Mesenchymal stem cell (in vitro differentiated cells and primary cell): ENCODE results near the gene PHTF2.
"Not testable (repeated sequence)": the region's sequence is repeated elsewhere in the genome, so short reads cannot be mapped to it uniquely, and the experiment has no call there.

ENCODE experiments used
- DNase-seq: peaks from one replicate; pipeline ENCODE4 v3.0.0-alpha.2; 2013
- H2AFZ ChIP-seq: one replicate; pipeline ENCODE4 v1.6.1; 2013; ENCODE audit warnings: low read depth, mild to moderate bottlenecking, control low read depth, inconsistent platforms, low read length, moderate library complexity
- H2AK5ac ChIP-seq: 2 replicates; pipeline ENCODE4 v1.6.1; 2013; ENCODE audit warnings: low read length, moderate library complexity, mild to moderate bottlenecking, inconsistent platforms; ENCODE audit not compliant: severe bottlenecking
- H2BK120ac ChIP-seq: one replicate; pipeline ENCODE4 v1.6.1; 2013; ENCODE audit warnings: low read depth, mild to moderate bottlenecking, inconsistent platforms, low read length, moderate library complexity
- H2BK12ac ChIP-seq, 2 experiments: one replicate each; pipeline ENCODE4 v1.6.1; 2013; ENCODE audit warnings: inconsistent platforms in 2 of 2, low read length in 2 of 2, mild to moderate bottlenecking in 2 of 2, moderate library complexity in 2 of 2, control low read depth in 1 of 2
- H2BK15ac ChIP-seq: one replicate; pipeline ENCODE4 v1.6.1; 2013; ENCODE audit warnings: mild to moderate bottlenecking, low read depth, inconsistent platforms; ENCODE audit not compliant: poor library complexity, severe bottlenecking
- H2BK5ac ChIP-seq: 2 replicates; pipeline ENCODE4 v1.6.1; 2013; ENCODE audit warnings: low read depth, mild to moderate bottlenecking, low read length, control low read depth, inconsistent platforms; ENCODE audit not compliant: poor library complexity, severe bottlenecking
- H3K14ac ChIP-seq, 2 experiments: one replicate each; pipeline ENCODE4 v1.6.1; 2013; ENCODE audit warnings: inconsistent platforms in 2 of 2, low read length in 2 of 2, control low read depth in 1 of 2, mild to moderate bottlenecking in 1 of 2, moderate library complexity in 1 of 2
- H3K18ac ChIP-seq, 2 experiments: one replicate each; pipeline ENCODE4 v1.6.1; 2013; ENCODE audit warnings: inconsistent platforms in 2 of 2, low read length in 2 of 2, control low read depth in 1 of 2, low read depth in 1 of 2, mild to moderate bottlenecking in 1 of 2
- H3K23ac ChIP-seq, 2 experiments: one replicate each; pipeline ENCODE4 v1.6.1; 2013; ENCODE audit warnings: inconsistent platforms in 2 of 2, low read length in 2 of 2, mild to moderate bottlenecking in 2 of 2, moderate library complexity in 2 of 2, control low read depth in 1 of 2
- H3K27ac ChIP-seq: 2 replicates; pipeline ENCODE4 v1.5.1; 2013; ENCODE audit warnings: mild to moderate bottlenecking, moderate library complexity, low read length, control low read depth, inconsistent platforms; ENCODE audit not compliant: poor library complexity, severe bottlenecking
- H3K27me3 ChIP-seq, 2 experiments: 2 replicates each; pipeline versions ENCODE4 v1.6.1 to v1.7.0; 2013; ENCODE audit warnings: low read length in 2 of 2, mild to moderate bottlenecking in 2 of 2, moderate library complexity in 2 of 2, control low read depth in 1 of 2, inconsistent platforms in 1 of 2; ENCODE audit not compliant: control insufficient read depth in 1 of 2, insufficient read depth in 1 of 2
- H3K36me3 ChIP-seq, 2 experiments: 2 replicates each; pipeline versions ENCODE4 v1.6.1 to v1.7.0; 2013; ENCODE audit warnings: low read length in 2 of 2, control low read depth in 1 of 2, inconsistent platforms in 1 of 2, low read depth in 1 of 2, mild to moderate bottlenecking in 1 of 2; ENCODE audit not compliant: insufficient read depth in 2 of 2, control insufficient read depth in 1 of 2
- H3K4ac ChIP-seq, 2 experiments: one replicate each; pipeline ENCODE4 v1.6.1; 2013; ENCODE audit warnings: inconsistent platforms in 2 of 2, low read length in 2 of 2, mild to moderate bottlenecking in 2 of 2, moderate library complexity in 2 of 2, control low read depth in 1 of 2, low read depth in 1 of 2
- H3K4me1 ChIP-seq: 2 replicates; pipeline ENCODE4 v1.6.1; 2013; ENCODE audit warnings: low read depth, low read length, control low read depth; ENCODE audit not compliant: control insufficient read depth, insufficient read depth
- H3K4me2 ChIP-seq: 2 replicates; pipeline ENCODE4 v1.6.1; 2013; ENCODE audit warnings: low read length, mild to moderate bottlenecking, inconsistent platforms; ENCODE audit not compliant: poor library complexity, severe bottlenecking
- H3K4me3 ChIP-seq, 2 experiments: 2 replicates each; pipeline versions ENCODE4 v1.5.1 to v1.7.0; 2013; ENCODE audit warnings: low read length in 2 of 2, mild to moderate bottlenecking in 2 of 2, control low read depth in 1 of 2, low read depth in 1 of 2; ENCODE audit not compliant: insufficient read depth in 1 of 2
- H3K79me1 ChIP-seq: replicated peaks from 2 replicates; pipeline ENCODE4 v1.6.1; 2013; ENCODE audit warnings: mild to moderate bottlenecking, control low read depth, low read length, inconsistent platforms; ENCODE audit not compliant: poor library complexity, severe bottlenecking
- H3K9ac ChIP-seq: 2 replicates; pipeline ENCODE4 v1.7.0; 2013; ENCODE audit warnings: mild to moderate bottlenecking, low read length, moderate library complexity
- H3K9me3 ChIP-seq: 2 replicates; pipeline ENCODE4 v1.7.0; 2013; ENCODE audit warnings: mild to moderate bottlenecking, low read length; ENCODE audit not compliant: control insufficient read depth
- H4K8ac ChIP-seq: one replicate; pipeline ENCODE4 v1.6.1; 2013; ENCODE audit warnings: inconsistent platforms, mild to moderate bottlenecking, low read length, moderate library complexity
- H4K91ac ChIP-seq: one replicate; pipeline ENCODE4 v1.6.1; 2013; ENCODE audit warnings: mild to moderate bottlenecking, low read length, inconsistent platforms
- WGBS: methylation state at CpG from one replicate; pipeline ENCODE4 v1.1.7; 2013; ENCODE audit warnings: mixed read lengths; 5-methylcytosine and 5-hydroxymethylcytosine counted together

The PHTF2 gene

DNA sequence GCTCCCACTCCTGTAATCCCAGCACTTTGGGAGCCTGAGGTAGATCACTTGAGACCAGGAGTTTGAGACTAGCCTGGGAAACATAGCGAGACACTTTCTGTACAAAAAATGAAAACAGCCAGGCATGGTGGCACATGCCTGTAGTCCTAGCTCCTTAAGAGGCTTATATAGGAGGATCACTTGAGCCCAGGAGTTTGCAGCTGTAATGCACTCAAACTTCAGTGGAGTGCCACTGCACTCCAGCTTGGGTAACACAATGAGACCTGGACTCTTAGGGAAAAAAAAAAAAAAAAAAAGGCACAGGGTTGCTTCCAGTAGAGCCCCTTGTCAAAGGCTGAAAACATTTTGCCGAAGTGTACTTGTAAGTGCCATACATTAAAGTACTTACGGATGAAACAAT lies 195.3 kb downstream of the PHTF2 start:
- Histone ChIP-seq H3K4ac (no peak overlapping the region), H3K14ac (no peak overlapping the region), H3K18ac (no peak overlapping the region), H3K23ac (no peak overlapping the region), H3K4me3 (no peak overlapping the region), H3K36me3 (no peaks in the 10 kb centered on the region), H3K27ac (no peak overlapping the region), H2BK5ac (no peak overlapping the region), H4K91ac (no peak overlapping the region), H3K9ac (no peak overlapping the region), H4K8ac (no peak overlapping the region), H3K9me3 (peaks cover under 1% of the 10 kb centered on the region), H3K4me2 (no peak overlapping the region), H3K79me1 (no peaks in the 10 kb centered on the region), H2AFZ (no peak overlapping the region), H2AK5ac (no peak overlapping the region), H2BK15ac (no peak overlapping the region), H3K4me1 (no peaks in the 10 kb centered on the region), H2BK120ac (no peak overlapping the region), H2BK12ac (no peak overlapping the region), H3K27me3 (no peaks in the 10 kb centered on the region)
- no peak for DNase-seq
- 100% methylated on average over 2 of the region's 3 CpGs for WGBS

- DNase-seq: no peak
- Histone ChIP-seq H3K23ac (no peak overlapping the region), H3K9me3 (peaks cover 4% of the 10 kb centered on the region), H3K4me1 (no peaks in the 10 kb centered on the region), H3K79me1 (no peaks in the 10 kb centered on the region), H2BK120ac (no peak overlapping the region), H2BK12ac (no peak overlapping the region), H3K18ac (no peak overlapping the region), H4K8ac (no peak overlapping the region), H3K4ac (no peak overlapping the region), H4K91ac (no peak overlapping the region), H2BK5ac (no peak overlapping the region), H2AK5ac (no peak overlapping the region), H2AFZ (no peak overlapping the region), H3K27ac (no peak overlapping the region), H3K14ac (no peak overlapping the region), H3K36me3 (no peaks in the 10 kb centered on the region), H3K27me3 (no peaks in the 10 kb centered on the region), H2BK15ac (no peak overlapping the region), H3K4me2 (no peak overlapping the region), H3K9ac (no peak overlapping the region), H3K4me3 (no peak overlapping the region)
- 68% methylated on average over 5 of the region's 6 CpGs for WGBS
These were observed 197.1 kb downstream of the PHTF2 start for GRCh38 chr7:77995717-77996116.

- not testable (repeated sequence) for H3K27me3 ChIP-seq, H2AK5ac ChIP-seq, H3K4me2 ChIP-seq, H4K91ac ChIP-seq, H4K8ac ChIP-seq, H3K79me1 ChIP-seq, H2BK12ac ChIP-seq, H3K9me3 ChIP-seq, DNase-seq, H2AFZ ChIP-seq, H3K4ac ChIP-seq, H3K9ac ChIP-seq, H3K27ac ChIP-seq, H3K36me3 ChIP-seq, H3K4me3 ChIP-seq, H3K14ac ChIP-seq, H3K23ac ChIP-seq, H2BK5ac ChIP-seq, H3K4me1 ChIP-seq, H2BK120ac ChIP-seq, H2BK15ac ChIP-seq, H3K18ac ChIP-seq
- 75% methylated on average over 3 of the region's 3 CpGs for WGBS
These were observed 200.6 kb downstream of the PHTF2 start for GRCh38 chr7:77999168-77999567.

DNA sequence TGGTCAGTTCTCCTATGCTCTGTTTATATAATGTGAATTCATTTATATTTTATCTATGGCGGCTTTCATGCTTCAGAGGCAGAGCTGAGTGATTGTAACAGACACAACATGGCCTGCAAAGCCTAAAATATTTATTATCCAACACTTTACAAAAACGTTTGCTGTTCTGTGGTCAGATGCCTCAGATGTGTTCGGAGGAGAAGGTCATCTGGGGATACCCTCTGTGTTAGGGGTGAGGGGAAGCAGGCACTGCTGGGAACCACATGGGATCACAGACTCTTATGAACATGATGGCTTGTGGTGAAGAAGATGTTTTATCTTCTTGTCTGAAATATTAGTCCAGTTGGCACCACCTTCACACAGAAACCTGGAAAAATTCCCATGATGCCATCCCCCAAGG lies 203.4 kb downstream of the PHTF2 start:
- Histone ChIP-seq H4K91ac (no peak overlapping the region), H3K4me1 (no peaks in the 10 kb centered on the region), H3K9ac (no peak overlapping the region), H3K36me3 (no peaks in the 10 kb centered on the region), H3K27me3 (no peaks in the 10 kb centered on the region), H3K4me2 (no peak overlapping the region), H2BK120ac (no peak overlapping the region), H3K18ac (no peak overlapping the region), H3K9me3 (peaks cover 4% of the 10 kb centered on the region), H3K14ac (no peak overlapping the region), H3K27ac (no peak overlapping the region), H2BK15ac (no peak overlapping the region), H4K8ac (no peak overlapping the region), H2AFZ (no peak overlapping the region), H3K23ac (no peak overlapping the region), H2BK5ac (no peak overlapping the region), H2AK5ac (no peak overlapping the region), H3K4ac (no peak overlapping the region), H3K4me3 (no peak overlapping the region), H3K79me1 (no peaks in the 10 kb centered on the region), H2BK12ac (no peak overlapping the region)
- no peak for DNase-seq
- 42% methylated on average over 2 of the region's 3 CpGs for WGBS
